GM23248 (cell line): ENCODE results near the gene ZBTB16. TPM values are rescaled to one million over a fixed set of nuclear protein-coding genes. Genes with fewer than 3 reads are reported as not detected.
A peak's percentile ranks its signal among the peaks of the same experiment; 100 is the strongest.

Experiments
- DNase-seq: peaks from one replicate; pipeline ENCODE4 v3.0.0-alpha.2; 2015
- H2AFZ ChIP-seq: fragments of 200-600 bp; sonication (generic); 2 replicates; pipeline ENCODE4 v1.6.1; 2016; ENCODE audit warnings: antibody characterized with exemption
- H3F3A ChIP-seq: fragments of 200-600 bp; sonication (generic); 2 replicates; pipeline ENCODE4 v1.6.1; 2016; ENCODE audit warnings: mild to moderate bottlenecking, antibody characterized with exemption, mixed run types; ENCODE audit not compliant: insufficient read depth
- H3K27ac ChIP-seq: fragments of 200-600 bp; sonication (generic); 2 replicates; pipeline ENCODE4 v1.5.1; 2016; ENCODE audit warnings: mild to moderate bottlenecking
- H3K27me3 ChIP-seq: fragments of 200-600 bp; sonication (generic); replicated peaks from 2 replicates; pipeline ENCODE4 v1.6.1; 2016; ENCODE audit warnings: mild to moderate bottlenecking; ENCODE audit not compliant: insufficient read depth
- H3K36me3 ChIP-seq: fragments of 200-600 bp; sonication (generic); 2 replicates; pipeline ENCODE4 v1.6.1; 2016; ENCODE audit warnings: low read depth, mild to moderate bottlenecking
- H3K4me1 ChIP-seq: fragments of 200-600 bp; sonication (generic); 2 replicates; pipeline ENCODE4 v1.6.1; 2016; ENCODE audit warnings: mild to moderate bottlenecking; ENCODE audit not compliant: insufficient read depth
- H3K4me2 ChIP-seq: fragments of 200-600 bp; sonication (generic); one replicate; pipeline ENCODE4 v1.6.1; 2016; ENCODE audit warnings: mild to moderate bottlenecking; ENCODE audit not compliant: unreplicated experiment
- H3K4me3 ChIP-seq: fragments of 200-600 bp; sonication (generic); 2 replicates; pipeline ENCODE4 v1.5.1; 2016; ENCODE audit warnings: mild to moderate bottlenecking
- H3K79me2 ChIP-seq: fragments of 200-600 bp; sonication (generic); 2 replicates; pipeline ENCODE4 v1.6.1; 2016; ENCODE audit warnings: mild to moderate bottlenecking; ENCODE audit not compliant: insufficient read depth
- H3K9ac ChIP-seq: fragments of 200-600 bp; sonication (generic); 2 replicates; pipeline ENCODE4 v1.6.1; 2016; ENCODE audit warnings: mild to moderate bottlenecking
- H3K9me2 ChIP-seq: fragments of 200-600 bp; sonication (generic); 2 replicates; pipeline ENCODE4 v1.6.1; 2016; ENCODE audit warnings: mixed run types, mild to moderate bottlenecking, moderate library complexity; ENCODE audit not compliant: insufficient read depth
- H3K9me3 ChIP-seq: fragments of 200-600 bp; sonication (generic); one replicate; pipeline ENCODE4 v1.6.1; 2017; ENCODE audit warnings: low read depth
- H4K20me1 ChIP-seq: fragments of 200-600 bp; sonication (generic); 2 replicates; pipeline ENCODE4 v1.6.0; 2016; ENCODE audit not compliant: insufficient read depth
- EZH2 ChIP-seq: fragments of 200-600 bp; sonication (generic); IDR thresholded peaks from 2 replicates; pipeline ENCODE4 v1.6.1; 2018; ENCODE audit warnings: antibody characterized with exemption, mild to moderate bottlenecking; ENCODE audit not compliant: insufficient read depth, poor library complexity, severe bottlenecking
- EZH2phosphoT487 ChIP-seq: fragments of 200-600 bp; sonication (generic); IDR thresholded peaks from 2 replicates; pipeline ENCODE4 v1.6.1; 2018; ENCODE audit warnings: antibody characterized with exemption, moderate library complexity, mild to moderate bottlenecking, low read depth; ENCODE audit not compliant: insufficient read depth
- WGBS, 2 experiments: methylation state at CpG; one replicate each; pipeline ENCODE4 v1.1.6; 2015 to 2017; ENCODE audit warnings: low lambda C conversion rate in 2 of 2, low coverage in 1 of 2; ENCODE audit errors: missing lambda C conversion rate in 2 of 2; 5-methylcytosine and 5-hydroxymethylcytosine counted together
- in situ Hi-C: fragments of 300-500 bp; cut with MboI; formaldehyde crosslinking; loops from 2 replicates; pipeline ENCODE4 v1.15.0; 2020
- polyA plus RNA-seq: library from polyadenylated mRNA; unstranded; fragments of >200 nt; fragmentation: Nextera tagmentation; extraction: Ambion mirVana; gene quantifications from 2 replicates; pipeline ENCODE4 v1.2.1, GENCODE V29; 2016
- total RNA-seq: library from RNA; depleted of rRNA; stranded (reverse); fragments of >200 nt; shearing (Covaris generic); gene quantifications from 2 replicates; pipeline ENCODE4 v1.2.3, GENCODE V29; 2014

The ZBTB16 gene
- total and polyA plus RNA-seq, 2 experiments from 2014 or later, result not detected

DNA sequence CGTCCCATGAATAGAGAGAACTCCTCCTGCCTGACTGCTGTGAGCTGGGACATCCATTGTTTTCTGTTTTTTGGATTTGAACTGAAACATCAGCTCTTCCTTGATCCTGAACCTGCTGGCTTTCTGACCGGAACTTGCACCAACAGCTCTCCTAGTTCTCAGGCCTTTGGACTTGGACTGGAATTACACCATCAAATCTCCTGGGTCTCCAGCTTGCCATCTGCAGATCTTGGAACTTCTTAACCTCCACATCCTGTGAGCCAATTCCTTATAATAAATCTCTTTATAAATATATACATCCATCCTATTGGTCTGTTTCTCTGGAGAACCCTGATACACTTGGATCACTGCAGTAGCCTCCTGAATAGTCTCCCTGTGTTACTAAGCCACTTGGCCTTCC is 42.5 kb upstream of the ZBTB16 start:
- H3K9me2 ChIP-seq, result no peaks in the 10 kb centered on the region
- H3K27ac ChIP-seq, result no peak overlapping the region
- H3K4me3 ChIP-seq, result no peak overlapping the region
- no peak overlapping the region for H2AFZ ChIP-seq
- 80% methylated on average over 2 of the region's 2 CpGs for WGBS, 2 experiments
- no peaks in the 10 kb centered on the region for H4K20me1 ChIP-seq
- H3K79me2 ChIP-seq, result no peaks in the 10 kb centered on the region
- DNase-seq, result no peak
- in situ Hi-C loops, result no loop called here
- peaks cover 3% of the 10 kb centered on the region; the same call in 1 of the 2 replicates for H3K27me3 ChIP-seq
- no peak overlapping the region for H3K4me2 ChIP-seq
- 0 out of 2 replicates have a peak, but pooled peaks cover 5% of the 10 kb centered on the region for H3K4me1 ChIP-seq
- TF ChIP-seq EZH2 (no peak), EZH2phosphoT487 (no peak)
- no peaks in the 10 kb centered on the region for H3K36me3 ChIP-seq
- no peaks in the 10 kb centered on the region for H3K9me3 ChIP-seq
- no peak overlapping the region for H3K9ac ChIP-seq
- no peaks in the 10 kb centered on the region for H3F3A ChIP-seq

- in situ Hi-C loops, result no loop called here
- Histone ChIP-seq H2AFZ (no peak overlapping the region), H3F3A (no peaks in the 10 kb centered on the region), H3K4me3 (no peak overlapping the region), H3K9ac (no peak overlapping the region), H4K20me1 (no peaks in the 10 kb centered on the region), H3K9me2 (no peaks in the 10 kb centered on the region), H3K27ac (no peak overlapping the region), H3K4me1 (0 out of 2 replicates have a peak, but pooled peaks cover 5% of the 10 kb centered on the region), H3K9me3 (no peaks in the 10 kb centered on the region), H3K36me3 (no peaks in the 10 kb centered on the region), H3K4me2 (no peak overlapping the region), H3K27me3 (peaks cover 9% of the 10 kb centered on the region; the same call in 1 of the 2 replicates), H3K79me2 (no peaks in the 10 kb centered on the region)
- DNase-seq, result peak; percentile 48
- 10 to 21% methylated on average over 2 of the region's 2 CpGs for WGBS, 2 experiments
- TF ChIP-seq EZH2phosphoT487 (no peak), EZH2 (no peak)
Measured at GRCh38 chr11:114017723-114018122, 41.8 kb upstream of the ZBTB16 start.

DNA sequence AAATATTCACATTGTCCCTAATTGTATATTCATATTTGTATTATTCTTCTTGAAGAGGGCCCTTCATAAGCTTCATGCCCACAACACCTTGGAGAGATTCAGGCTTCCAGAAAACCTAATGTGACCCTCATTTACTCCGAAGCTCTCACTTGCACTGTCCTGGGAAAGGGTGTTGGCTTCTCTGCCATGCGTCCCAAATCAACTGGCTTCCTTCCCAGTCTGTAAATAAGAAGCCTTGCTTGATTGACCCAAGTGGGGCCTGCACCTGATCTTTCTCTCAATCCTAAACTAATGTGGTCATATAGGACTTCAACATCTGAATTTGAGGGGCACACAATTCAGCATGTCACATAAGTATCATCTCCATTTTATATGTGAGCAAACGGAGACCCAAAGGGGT is 40.5 kb upstream of the ZBTB16 start:
- Histone ChIP-seq H3K4me3 (no peak overlapping the region), H3K9ac (no peak overlapping the region), H3K9me3 (no peaks in the 10 kb centered on the region), H3K36me3 (no peaks in the 10 kb centered on the region), H3K27ac (no peak overlapping the region), H3K79me2 (no peaks in the 10 kb centered on the region), H3K9me2 (no peaks in the 10 kb centered on the region), H2AFZ (no peak overlapping the region), H3K4me1 (0 out of 2 replicates have a peak, but pooled peaks cover 5% of the 10 kb centered on the region), H4K20me1 (no peaks in the 10 kb centered on the region), H3K4me2 (no peak overlapping the region), H3K27me3 (peaks cover 11% of the 10 kb centered on the region; the same call in 1 of the 2 replicates), H3F3A (no peaks in the 10 kb centered on the region)
- no peak for DNase-seq
- TF ChIP-seq EZH2phosphoT487 (no peak), EZH2 (no peak)
- in situ Hi-C loops, result no loop called here
- WGBS, 2 experiments, result 47 to 69% methylated on average over 3 of the region's 3 CpGs

- no peaks in the 10 kb centered on the region for H3K36me3 ChIP-seq
- H3K4me3 ChIP-seq, result no peak overlapping the region
- H3K4me1 ChIP-seq, result 0 out of 2 replicates have a peak, but pooled peaks cover 5% of the 10 kb centered on the region
- TF ChIP-seq EZH2, result no peak
- no peaks in the 10 kb centered on the region for H3K79me2 ChIP-seq
- in situ Hi-C loops, result no loop called here
- DNase-seq, result no peak
- H3F3A ChIP-seq, result no peaks in the 10 kb centered on the region
- no peak overlapping the region for H2AFZ ChIP-seq
- no peaks in the 10 kb centered on the region for H3K9me2 ChIP-seq
- WGBS, 2 experiments, result 68 to 70% methylated on average over 5 of the region's 5 CpGs
- H3K27me3 ChIP-seq, result peaks cover 13% of the 10 kb centered on the region; the same call in 1 of the 2 replicates
- H4K20me1 ChIP-seq, result no peaks in the 10 kb centered on the region
- H3K9me3 ChIP-seq, result no peaks in the 10 kb centered on the region
- no peak overlapping the region for H3K27ac ChIP-seq
- no peak overlapping the region for H3K4me2 ChIP-seq
- no peak overlapping the region for H3K9ac ChIP-seq
Measured at GRCh38 chr11:114019574-114019973, 39.9 kb upstream of the ZBTB16 start.

- in situ Hi-C loops, result no loop called here
- H3F3A ChIP-seq, result no peaks in the 10 kb centered on the region
- no peaks in the 10 kb centered on the region for H3K79me2 ChIP-seq
- H3K4me3 ChIP-seq, result no peak overlapping the region
- WGBS, 2 experiments, result 27 to 28% methylated on average over 3 of the region's 3 CpGs
- no peak for TF ChIP-seq EZH2
- TF ChIP-seq EZH2phosphoT487, result no peak
- no peak overlapping the region for H3K27ac ChIP-seq
- no peak overlapping the region for H3K4me2 ChIP-seq
- no peak overlapping the region for H3K9ac ChIP-seq
- DNase-seq, result no peak
- H3K9me2 ChIP-seq, result no peaks in the 10 kb centered on the region
- H3K4me1 ChIP-seq, result no peaks in the 10 kb centered on the region
- no peaks in the 10 kb centered on the region for H4K20me1 ChIP-seq
- H3K9me3 ChIP-seq, result no peaks in the 10 kb centered on the region
- H3K27me3 ChIP-seq, result peaks cover 63% of the 10 kb centered on the region
- no peak overlapping the region for H2AFZ ChIP-seq
- H3K36me3 ChIP-seq, result no peaks in the 10 kb centered on the region
Measured at GRCh38 chr11:114025329-114025907, 34.1 kb upstream of the ZBTB16 start.
